Measurements from ENCODE around the gene HTD2.

Gene HTD2

GRCh38 chr3:58350627-58351013 is 44.3 kb downstream of the HTD2 start:
- Histone ChIP-seq H3K36me3 (ENCODE audit: control insufficient read depth in 1 of 2, insufficient read depth in 2 of 2, low read length in 2 of 2) (no peaks in the 10 kb centered on the region), H3K9me3 (ENCODE audit: control insufficient read depth in 1 of 2, low read length in 2 of 2) (no peaks in the 10 kb centered on the region), H3K27me3 (ENCODE audit: low read depth, low read length) (no peaks in the 10 kb centered on the region), H3K4me3 (ENCODE audit: low read depth in 1 of 2, low read length in 2 of 2) (no peak overlapping the region), H3K27ac (ENCODE audit: low read length) (no peak overlapping the region), H3K4me1 (ENCODE audit: control insufficient read depth in 1 of 2, insufficient read depth in 2 of 2, low read length in 2 of 2) (peaks cover 6 to 14% of the 10 kb centered on the region in 2 donors)

DNA sequence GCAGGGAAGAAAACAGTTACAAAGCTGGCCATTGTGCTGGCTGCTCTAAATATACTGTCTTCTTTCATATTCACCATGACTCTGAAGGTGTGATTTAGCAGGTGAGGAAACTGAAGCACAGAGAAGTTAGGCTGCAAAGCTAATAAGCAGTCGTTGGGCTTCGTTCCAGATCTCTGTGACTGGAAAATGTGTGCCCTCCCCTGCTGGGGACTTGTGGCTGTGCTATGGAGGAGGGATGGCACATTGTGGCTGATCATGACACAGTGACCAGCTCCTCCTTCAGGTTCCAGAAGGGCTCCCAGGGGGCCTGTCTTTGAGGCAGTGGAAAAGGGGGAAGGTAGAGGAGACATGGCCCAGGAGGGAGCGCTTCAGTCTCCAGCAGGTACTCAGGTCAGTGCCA is 45.6 kb downstream of the HTD2 start:
- Histone ChIP-seq H3K27ac (ENCODE audit: low read length) (no peak overlapping the region), H3K27me3 (ENCODE audit: low read depth, low read length) (no peaks in the 10 kb centered on the region), H3K36me3 (ENCODE audit: control insufficient read depth in 1 of 2, insufficient read depth in 2 of 2, low read length in 2 of 2) (no peaks in the 10 kb centered on the region), H3K9me3 (ENCODE audit: control insufficient read depth in 1 of 2, low read length in 2 of 2) (no peaks in the 10 kb centered on the region), H3K4me3 (ENCODE audit: low read depth in 1 of 2, low read length in 2 of 2) (no peak overlapping the region), H3K4me1 (ENCODE audit: control insufficient read depth in 1 of 2, insufficient read depth in 2 of 2, low read length in 2 of 2) (peaks cover 6 to 16% of the 10 kb centered on the region in 2 donors)

DNA sequence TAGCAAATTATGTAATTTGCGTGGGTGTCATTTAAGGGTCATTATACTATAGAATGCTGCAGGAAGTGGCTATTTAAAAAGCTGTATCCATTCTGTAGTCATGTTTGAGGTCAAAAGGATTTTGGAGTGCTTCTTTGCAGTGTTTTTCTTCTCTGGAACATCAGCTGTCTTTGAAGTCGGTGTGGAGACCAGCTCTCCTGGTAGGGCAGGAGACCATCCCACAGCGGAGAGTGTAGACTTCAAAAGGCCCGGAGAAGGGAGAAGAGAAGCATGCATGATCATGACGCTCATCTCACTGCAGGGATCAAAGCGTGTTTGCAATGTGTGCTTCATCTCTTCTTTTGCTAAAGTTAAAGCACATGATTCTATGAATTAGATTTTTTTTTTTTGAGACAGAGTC is 46.3 kb downstream of the HTD2 start:
- H3K27ac ChIP-seq (ENCODE audit: low read length) = no peak overlapping the region
- H3K9me3 ChIP-seq (ENCODE audit: control insufficient read depth in 1 of 2, low read length in 2 of 2) = no peaks in the 10 kb centered on the region
- H3K4me3 ChIP-seq (ENCODE audit: low read depth in 1 of 2, low read length in 2 of 2) = no peak overlapping the region
- no peaks in the 10 kb centered on the region for H3K36me3 ChIP-seq (ENCODE audit: control insufficient read depth in 1 of 2, insufficient read depth in 2 of 2, low read length in 2 of 2)
- H3K4me1 ChIP-seq (ENCODE audit: control insufficient read depth in 1 of 2, insufficient read depth in 2 of 2, low read length in 2 of 2) = peaks cover 6 to 13% of the 10 kb centered on the region in 2 donors
- H3K27me3 ChIP-seq (ENCODE audit: low read depth, low read length) = no peaks in the 10 kb centered on the region

DNA sequence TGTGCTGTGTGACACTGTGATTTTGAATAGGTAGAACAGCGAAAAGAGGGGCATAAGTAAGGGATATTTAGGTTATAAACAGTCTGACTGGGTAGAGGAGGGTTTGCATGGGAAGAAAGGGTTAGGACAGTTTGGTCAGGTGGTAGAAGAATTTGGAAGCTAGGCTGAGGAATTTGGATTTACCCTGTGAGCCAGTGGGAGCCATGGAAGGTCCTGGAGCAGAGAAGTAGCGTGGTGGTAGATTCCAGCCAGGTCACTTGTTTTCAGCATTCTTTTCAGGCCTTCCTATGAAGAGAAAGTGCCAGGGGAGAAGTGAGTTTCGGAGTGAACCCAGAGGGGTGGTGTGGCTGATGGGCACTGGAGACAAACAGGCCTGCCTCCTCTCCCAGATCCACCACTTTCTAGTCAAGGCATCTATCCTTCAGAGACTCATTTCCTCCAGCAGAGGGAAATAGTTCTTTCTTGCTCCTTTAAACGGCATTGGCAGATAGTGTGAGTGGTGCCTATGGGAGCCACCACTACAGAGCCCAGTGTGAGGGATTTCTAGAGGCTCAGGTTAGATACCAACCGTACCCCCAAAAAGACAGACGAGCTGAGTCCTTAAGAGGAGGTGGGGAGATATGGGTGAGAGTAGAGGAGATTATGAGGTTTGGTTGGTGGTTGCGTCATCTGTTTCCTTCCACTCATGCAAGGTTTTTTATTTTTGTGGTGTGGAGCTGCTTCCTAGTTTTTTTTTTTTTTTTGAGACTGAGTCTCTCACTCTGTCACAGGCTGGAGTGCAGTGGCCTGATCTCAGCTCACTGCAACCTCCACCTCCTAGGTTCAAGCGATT is 47.6 kb downstream of the HTD2 start:
- Histone ChIP-seq H3K36me3 (ENCODE audit: control insufficient read depth in 1 of 2, insufficient read depth in 2 of 2, low read length in 2 of 2) (no peaks in the 10 kb centered on the region), H3K4me1 (ENCODE audit: control insufficient read depth in 1 of 2, insufficient read depth in 2 of 2, low read length in 2 of 2) (peaks cover 6 to 16% of the 10 kb centered on the region in 2 donors), H3K27me3 (ENCODE audit: low read depth, low read length) (no peaks in the 10 kb centered on the region), H3K4me3 (ENCODE audit: low read depth in 1 of 2, low read length in 2 of 2) (no peak overlapping the region), H3K9me3 (ENCODE audit: control insufficient read depth in 1 of 2, low read length in 2 of 2) (no peaks in the 10 kb centered on the region), H3K27ac (ENCODE audit: low read length) (no peak overlapping the region)

- H3K36me3 ChIP-seq (ENCODE audit: control insufficient read depth in 1 of 2, insufficient read depth in 2 of 2, low read length in 2 of 2) = no peaks in the 10 kb centered on the region
- H3K27ac ChIP-seq (ENCODE audit: low read length) = no peak overlapping the region
- H3K9me3 ChIP-seq (ENCODE audit: control insufficient read depth in 1 of 2, low read length in 2 of 2) = no peaks in the 10 kb centered on the region
- no peak overlapping the region for H3K4me3 ChIP-seq (ENCODE audit: low read depth in 1 of 2, low read length in 2 of 2)
- H3K27me3 ChIP-seq (ENCODE audit: low read depth, low read length) = no peaks in the 10 kb centered on the region
- H3K4me1 ChIP-seq (ENCODE audit: control insufficient read depth in 1 of 2, insufficient read depth in 2 of 2, low read length in 2 of 2) = peaks cover 6 to 16% of the 10 kb centered on the region in 2 donors
Measured at GRCh38 chr3:58355179-58355578, 48.9 kb downstream of the HTD2 start.

GRCh38 chr3:58356054-58356453 is 49.7 kb downstream of the HTD2 start:
- Histone ChIP-seq H3K9me3 (ENCODE audit: control insufficient read depth in 1 of 2, low read length in 2 of 2) (no peaks in the 10 kb centered on the region), H3K4me1 (ENCODE audit: control insufficient read depth in 1 of 2, insufficient read depth in 2 of 2, low read length in 2 of 2) (peaks cover 0 to 16% of the 10 kb centered on the region in 2 donors), H3K4me3 (ENCODE audit: low read depth in 1 of 2, low read length in 2 of 2) (no peak overlapping the region), H3K36me3 (ENCODE audit: control insufficient read depth in 1 of 2, insufficient read depth in 2 of 2, low read length in 2 of 2) (no peaks in the 10 kb centered on the region), H3K27me3 (ENCODE audit: low read depth, low read length) (no peaks in the 10 kb centered on the region), H3K27ac (ENCODE audit: low read length) (no peak overlapping the region)

GRCh38 chr3:58357402-58357801 is 51.1 kb downstream of the HTD2 start:
- H3K27ac ChIP-seq (ENCODE audit: low read length) = no peak overlapping the region

DNA sequence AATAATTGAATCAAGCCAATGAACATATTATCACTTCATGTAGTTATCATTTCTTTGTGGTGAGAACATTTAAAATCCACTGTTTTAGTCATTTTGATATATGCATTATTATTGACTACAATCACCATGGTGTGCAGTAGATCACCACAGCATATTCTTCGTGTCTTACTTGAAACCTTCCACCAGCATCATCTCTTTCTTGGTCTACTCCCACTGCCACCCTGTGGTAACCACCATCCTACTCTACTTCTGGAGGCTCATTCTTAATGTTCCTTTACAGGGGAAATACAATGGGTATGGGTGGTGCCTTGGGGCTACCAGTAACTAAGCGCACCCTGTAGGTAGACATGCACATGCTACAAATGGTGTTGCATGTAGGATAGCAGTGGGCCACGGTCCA is 51.8 kb downstream of the HTD2 start:
- no peaks in the 10 kb centered on the region for H3K36me3 ChIP-seq (ENCODE audit: control insufficient read depth in 1 of 2, insufficient read depth in 2 of 2, low read length in 2 of 2)
- H3K4me3 ChIP-seq (ENCODE audit: low read depth in 1 of 2, low read length in 2 of 2) = no peak overlapping the region
- H3K4me1 ChIP-seq (ENCODE audit: control insufficient read depth in 1 of 2, insufficient read depth in 2 of 2, low read length in 2 of 2) = peaks cover 0 to 12% of the 10 kb centered on the region in 2 donors
- H3K27me3 ChIP-seq (ENCODE audit: low read depth, low read length) = no peaks in the 10 kb centered on the region
- no peak overlapping the region for H3K27ac ChIP-seq (ENCODE audit: low read length)
- no peaks in the 10 kb centered on the region for H3K9me3 ChIP-seq (ENCODE audit: control insufficient read depth in 1 of 2, low read length in 2 of 2)

More at GRCh38 chr3:58357402-58357801, 51.1 kb downstream of the HTD2 start:
- Histone ChIP-seq H3K4me1 (ENCODE audit: control insufficient read depth in 1 of 2, insufficient read depth in 2 of 2, low read length in 2 of 2) (peaks cover 0 to 12% of the 10 kb centered on the region in 2 donors), H3K36me3 (ENCODE audit: control insufficient read depth in 1 of 2, insufficient read depth in 2 of 2, low read length in 2 of 2) (no peaks in the 10 kb centered on the region), H3K27me3 (ENCODE audit: low read depth, low read length) (no peaks in the 10 kb centered on the region), H3K4me3 (ENCODE audit: low read depth in 1 of 2, low read length in 2 of 2) (no peak overlapping the region), H3K9me3 (ENCODE audit: control insufficient read depth in 1 of 2, low read length in 2 of 2) (no peaks in the 10 kb centered on the region)

- Histone ChIP-seq H3K9me3 (ENCODE audit: control insufficient read depth in 1 of 2, low read length in 2 of 2) (no peaks in the 10 kb centered on the region), H3K4me3 (ENCODE audit: low read depth in 1 of 2, low read length in 2 of 2) (no peak overlapping the region), H3K4me1 (ENCODE audit: control insufficient read depth in 1 of 2, insufficient read depth in 2 of 2, low read length in 2 of 2) (peaks cover 0 to 12% of the 10 kb centered on the region in 2 donors), H3K36me3 (ENCODE audit: control insufficient read depth in 1 of 2, insufficient read depth in 2 of 2, low read length in 2 of 2) (no peaks in the 10 kb centered on the region), H3K27ac (ENCODE audit: low read length) (no peak overlapping the region), H3K27me3 (ENCODE audit: low read depth, low read length) (no peaks in the 10 kb centered on the region)
Measured at GRCh38 chr3:58358808-58359207, 52.5 kb downstream of the HTD2 start.

- Histone ChIP-seq H3K36me3 (ENCODE audit: control insufficient read depth in 1 of 2, insufficient read depth in 2 of 2, low read length in 2 of 2) (no peaks in the 10 kb centered on the region), H3K27ac (ENCODE audit: low read length) (no peak overlapping the region), H3K27me3 (ENCODE audit: low read depth, low read length) (no peaks in the 10 kb centered on the region), H3K4me1 (ENCODE audit: control insufficient read depth in 1 of 2, insufficient read depth in 2 of 2, low read length in 2 of 2) (peaks cover 0 to 12% of the 10 kb centered on the region in 2 donors), H3K9me3 (ENCODE audit: control insufficient read depth in 1 of 2, low read length in 2 of 2) (no peaks in the 10 kb centered on the region), H3K4me3 (ENCODE audit: low read depth in 1 of 2, low read length in 2 of 2) (no peak overlapping the region)
Measured at GRCh38 chr3:58359621-58360020, 53.3 kb downstream of the HTD2 start.

DNA sequence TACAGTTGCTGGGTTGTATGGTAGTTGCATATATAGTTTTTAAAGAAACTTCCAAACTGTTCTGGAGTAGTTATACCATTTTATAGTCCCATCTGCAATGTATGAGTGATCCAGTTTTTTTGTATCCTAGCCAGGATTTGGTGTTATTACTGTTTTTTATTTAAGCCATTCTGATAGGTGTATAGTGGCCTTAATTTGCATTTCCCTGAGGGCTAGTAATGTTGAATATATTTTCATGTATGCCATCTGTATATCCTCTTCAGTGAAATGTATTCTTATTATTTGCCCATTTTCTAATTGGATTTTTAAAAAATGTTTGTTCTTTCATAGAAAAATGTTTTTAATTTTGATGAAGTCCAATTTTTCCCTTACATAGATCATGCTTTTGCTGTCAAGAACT is 55.5 kb downstream of the HTD2 start:
- Histone ChIP-seq H3K4me1 (ENCODE audit: control insufficient read depth in 1 of 2, insufficient read depth in 2 of 2, low read length in 2 of 2) (peaks cover 0 to 4% of the 10 kb centered on the region in 2 donors), H3K4me3 (ENCODE audit: low read depth in 1 of 2, low read length in 2 of 2) (no peak overlapping the region), H3K9me3 (ENCODE audit: control insufficient read depth in 1 of 2, low read length in 2 of 2) (no peaks in the 10 kb centered on the region), H3K27ac (ENCODE audit: low read length) (no peak overlapping the region), H3K27me3 (ENCODE audit: low read depth, low read length) (no peaks in the 10 kb centered on the region), H3K36me3 (ENCODE audit: control insufficient read depth in 1 of 2, insufficient read depth in 2 of 2, low read length in 2 of 2) (no peaks in the 10 kb centered on the region)

DNA sequence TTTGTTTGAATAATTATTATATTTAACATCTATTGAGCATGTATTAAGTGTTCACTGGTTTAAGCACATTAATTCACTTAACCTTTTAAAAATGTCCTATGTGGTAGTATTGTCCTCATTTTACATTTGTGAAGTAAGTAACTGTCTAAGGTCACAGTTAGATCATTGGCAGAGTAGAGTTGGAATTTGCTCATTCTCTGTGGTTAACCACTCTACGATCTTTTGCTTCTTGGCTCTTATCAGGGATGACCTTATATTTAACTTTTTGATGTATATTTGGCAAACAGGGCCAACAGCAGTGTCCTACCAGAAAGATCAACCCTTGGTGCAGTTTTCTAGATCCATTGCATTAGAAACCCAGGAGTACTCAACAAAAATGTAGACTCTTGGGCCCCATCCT is 60.4 kb downstream of the HTD2 start:
- no peak overlapping the region for H3K27ac ChIP-seq (ENCODE audit: low read length)
- H3K4me1 ChIP-seq (ENCODE audit: control insufficient read depth in 1 of 2, insufficient read depth in 2 of 2, low read length in 2 of 2) = no peaks in the 10 kb centered on the region
- no peaks in the 10 kb centered on the region for H3K9me3 ChIP-seq (ENCODE audit: control insufficient read depth in 1 of 2, low read length in 2 of 2)
- peaks cover 0 to 7% of the 10 kb centered on the region in 2 donors for H3K36me3 ChIP-seq (ENCODE audit: control insufficient read depth in 1 of 2, insufficient read depth in 2 of 2, low read length in 2 of 2)
- no peak overlapping the region for H3K4me3 ChIP-seq (ENCODE audit: low read depth in 1 of 2, low read length in 2 of 2)
- H3K27me3 ChIP-seq (ENCODE audit: low read depth, low read length) = no peaks in the 10 kb centered on the region
